ENCODE data around the gene IGF2R. TPM values are rescaled to one million over a fixed set of nuclear protein-coding genes. Genes with fewer than 3 reads are reported as not detected.

IGF2R gene
- total and polyA plus RNA-seq, 2 of the 13 experiments (the other 11 are each of a cell fraction or from before 2014, with no cell fraction given): 38.3 to 70.0 TPM

DNA sequence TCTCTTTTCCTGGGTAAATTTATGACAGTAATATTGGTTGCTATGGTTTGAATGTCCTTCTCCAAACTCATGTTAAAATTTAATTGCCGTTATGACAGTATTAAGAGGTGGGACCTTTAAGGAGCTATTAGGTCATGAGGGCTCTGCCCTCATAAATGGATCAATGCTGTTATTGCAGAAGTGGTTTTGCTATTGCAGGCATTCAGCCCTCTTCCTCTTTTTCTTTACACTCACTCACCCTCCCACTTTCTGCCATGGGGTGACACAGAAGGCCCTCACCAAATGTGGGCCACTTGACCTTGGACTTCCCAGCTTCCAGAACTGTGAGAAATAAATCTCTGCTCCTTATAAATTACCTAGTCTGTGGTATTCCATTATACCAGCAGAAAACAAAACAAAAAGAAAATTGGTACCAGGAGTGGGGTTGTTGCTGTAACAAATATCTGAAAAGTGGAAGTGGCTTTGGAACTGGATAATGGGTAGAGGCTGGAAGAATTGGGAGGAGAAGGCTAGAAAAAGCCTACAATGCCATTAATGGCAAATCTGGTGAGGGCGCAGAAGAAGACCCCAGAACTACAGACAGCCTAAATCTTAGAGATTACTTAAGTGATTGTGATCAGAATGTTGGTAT is 24.8 kb upstream of the IGF2R start:
- ATAC-seq (no peak), FAIRE-seq (no peak), DNase-seq (ENCODE audit: low spot score) (no peak)
- Histone ChIP-seq H4K20me1 (ENCODE audit: insufficient read depth, low read length) (no peaks in the 10 kb centered on the region), H3K4me2 (ENCODE audit: low read depth, low read length) (no peak overlapping the region), H3K79me2 (ENCODE audit: insufficient read depth, low read length) (no peaks in the 10 kb centered on the region), H3K4me1 (ENCODE audit: insufficient read depth, low read length) (peaks cover 14% of the 10 kb centered on the region), H3K27ac (ENCODE audit: extremely low read length, insufficient read depth, low read length) (no peak overlapping the region), H3K36me3 (replicated peaks in 1 of 2; ENCODE audit: control insufficient read depth in 1 of 2, insufficient read depth in 2 of 2, low read length in 2 of 2) (no peaks in the 10 kb centered on the region), H3K9ac (ENCODE audit: insufficient read depth, low read depth, low read length) (no peak overlapping the region), H2AFZ (ENCODE audit: low read length) (no peak overlapping the region), H3K27me3 (ENCODE audit: control insufficient read depth in 1 of 2, insufficient read depth in 2 of 2, low read length in 2 of 2) (peaks cover 2 to 15% of the 10 kb centered on the region in 2 experiments; a peak in 2 of 5 replicates), H3K9me3 (ENCODE audit: low read length) (peaks cover 19% of the 10 kb centered on the region), H3K4me3 (replicated peaks in 1 of 3; ENCODE audit: insufficient read depth in 1 of 3, low read depth in 2 of 3, low read length in 3 of 3) (no peak overlapping the region)
- no peak for TF ChIP-seq ZNF33A (CRISPR knock-in tag; IDR thresholded peaks at IDR 0.05; ENCODE audit: borderline replicate concordance)
- no peak for TF ChIP-seq EZH2 (conservative IDR thresholded peaks at IDR 0.05; ENCODE audit: low read depth, low read length)
- no peak for TF ChIP-seq TBP (CRISPR knock-in tag; IDR thresholded peaks at IDR 0.05)
- TF ChIP-seq ZNF431 (CRISPR knock-in tag; IDR thresholded peaks at IDR 0.05; ENCODE audit: borderline replicate concordance, low read depth): no peak
- no peak for TF ChIP-seq ZNF251 (CRISPR knock-in tag; IDR thresholded peaks at IDR 0.05)
- TF ChIP-seq HDAC1 (CRISPR knock-in tag; IDR thresholded peaks at IDR 0.05): no peak
- no peak for TF ChIP-seq RAD51 (IDR thresholded peaks at IDR 0.05; ENCODE audit: borderline replicate concordance)
- TF ChIP-seq, protein P1, sequence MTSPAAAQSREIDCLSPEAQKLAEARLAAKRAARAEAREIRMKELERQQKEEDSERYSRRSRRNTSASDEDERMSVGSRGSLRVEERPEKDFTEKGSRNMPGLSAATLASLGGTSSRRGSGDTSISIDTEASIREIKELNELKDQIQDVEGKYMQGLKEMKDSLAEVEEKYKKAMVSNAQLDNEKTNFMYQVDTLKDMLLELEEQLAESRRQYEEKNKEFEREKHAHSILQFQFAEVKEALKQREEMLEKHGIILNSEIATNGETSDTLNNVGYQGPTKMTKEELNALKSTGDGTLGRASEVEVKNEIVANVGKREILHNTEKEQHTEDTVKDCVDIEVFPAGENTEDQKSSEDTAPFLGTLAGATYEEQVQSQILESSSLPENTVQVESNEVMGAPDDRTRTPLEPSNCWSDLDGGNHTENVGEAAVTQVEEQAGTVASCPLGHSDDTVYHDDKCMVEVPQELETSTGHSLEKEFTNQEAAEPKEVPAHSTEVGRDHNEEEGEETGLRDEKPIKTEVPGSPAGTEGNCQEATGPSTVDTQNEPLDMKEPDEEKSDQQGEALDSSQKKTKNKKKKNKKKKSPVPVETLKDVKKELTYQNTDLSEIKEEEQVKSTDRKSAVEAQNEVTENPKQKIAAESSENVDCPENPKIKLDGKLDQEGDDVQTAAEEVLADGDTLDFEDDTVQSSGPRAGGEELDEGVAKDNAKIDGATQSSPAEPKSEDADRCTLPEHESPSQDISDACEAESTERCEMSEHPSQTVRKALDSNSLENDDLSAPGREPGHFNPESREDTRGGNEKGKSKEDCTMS (CRISPR knock-in tag; conservative IDR thresholded peaks at IDR 0.05): no peak
- no peak for TF ChIP-seq HNF4G (IDR thresholded peaks at IDR 0.05; ENCODE audit: borderline replicate concordance, low read depth, low read length)
- TF ChIP-seq HNF4G (CRISPR knock-in tag; IDR thresholded peaks at IDR 0.05; ENCODE audit: borderline replicate concordance, low read depth): no peak
- TF ChIP-seq EED (CRISPR knock-in tag; IDR thresholded peaks at IDR 0.05): no peak
- TF ChIP-seq TMF1 (CRISPR knock-in tag; IDR thresholded peaks at IDR 0.05; ENCODE audit: low read depth): no peak
- TF ChIP-seq GABPB1 (CRISPR knock-in tag; IDR thresholded peaks at IDR 0.05): no peak
- no peak for TF ChIP-seq FOXA3 (CRISPR knock-in tag; IDR thresholded peaks at IDR 0.05)
- TF ChIP-seq REL (CRISPR knock-in tag; conservative IDR thresholded peaks at IDR 0.05): no peak
- TF ChIP-seq NR1H2 (CRISPR knock-in tag; IDR thresholded peaks at IDR 0.05; ENCODE audit: borderline replicate concordance, low read depth): no peak
- ChIA-PET CTCF (ENCODE audit: low intra/inter-chr PET ratio, low total read pairs) (no interaction called here), POLR2A (no interaction called here)
- BruUV-seq (replicated peaks): no TSS peak
- intact Hi-C loops (cut with micrococcal nuclease; ENCODE audit: unreplicated experiment): no loop called here
- 49% methylated on average over 2 of the region's 2 CpGs for WGBS (ENCODE audit: low lambda C conversion rate)
- in situ Hi-C loops (cut with HindIII; ENCODE audit: extremely low pct_ligation_motif_present, low pct_unique_long_range_greater_than_20kb): loop anchor here (5.0 kb wide), 1 partner anchor 77 kb away; no protein-coding TSS in a partner anchor

Measured in HepG2 (cell line).